HCT116 (cell line): ENCODE results near the gene CD82. TPM values are rescaled to one million over a fixed set of nuclear protein-coding genes. Genes with fewer than 3 reads are reported as not detected.

ENCODE experiments used
- ATAC-seq: fragments of 200-7000 bp; cut with Tn5 transposase; 2 replicates; pipeline ENCODE4 v1.9.1; 2020; ENCODE audit warnings: mild to moderate bottlenecking, moderate library complexity
- BruUV-seq: library from RNA; stranded (reverse); fragments of 400-500 nt; replicated peaks from 2 replicates; lab custom pipeline; 2021; lab: Mats Ljungman, UMichigan
- CTCF ChIA-PET: fragments of 300-600 bp; sonication (Branson Sonifier 250); formaldehyde crosslinking; loops from one replicate; lab custom pipeline; 2021; ENCODE audit warnings: antibody characterized with exemption; lab: Charles Lee
- POLR2A ChIA-PET: fragments of 300-600, 350-600 bp; sonication (Branson Sonifier 250); formaldehyde crosslinking; loops from one replicate; lab custom pipeline; 2021; ENCODE audit warnings: antibody characterized with exemption; lab: Charles Lee
- RAD21 ChIA-PET, 2 experiments: fragments of 300-600 bp; sonication (Branson Sonifier 250); formaldehyde crosslinking; loops; one replicate each; lab custom pipeline; 2023; ENCODE audit warnings: low total read pairs in 2 of 2; ENCODE audit not compliant: uncharacterized antibody in 2 of 2, unreplicated experiment in 2 of 2, low non-redundant PET in 1 of 2; lab: Charles Lee
- DNase-seq: peaks from one replicate; pipeline ENCODE4 v3.0.0-alpha.2; 2010; ENCODE audit warnings: low read depth, low spot score
- H2AFZ ChIP-seq: fragments of 200-600 bp; shearing (Covaris generic), sonication (generic); 2 replicates; pipeline ENCODE4 v1.6.1; 2017; ENCODE audit warnings: low read depth, mixed run types, mixed read lengths, antibody characterized with exemption, low read length; ENCODE audit not compliant: poor library complexity, severe bottlenecking
- H3K27ac ChIP-seq: 2 replicates; pipeline ENCODE4 v1.5.1; 2012; ENCODE audit warnings: low read depth, low read length
- H3K27me3 ChIP-seq: fragments of 200-600 bp; sonication (generic); 2 replicates; pipeline ENCODE4 v1.6.1; 2016; ENCODE audit warnings: mixed run types, low read length, mixed read lengths; ENCODE audit not compliant: insufficient read depth
- H3K36me3 ChIP-seq, 2 experiments: fragments of 200-500 bp in 1 of 2; fragments of 200-600 bp in 1 of 2; sonication (Bioruptor generic) in 1 of 2; sonication (generic) in 1 of 2; 2 replicates each; pipeline versions ENCODE4 v1.5.1 to v1.6.1; 2014 to 2016; ENCODE audit warnings: low read length in 2 of 2, inconsistent platforms in 1 of 2, mixed read lengths in 1 of 2, mixed run types in 1 of 2; ENCODE audit not compliant: insufficient read depth in 2 of 2, control insufficient read depth in 1 of 2
- H3K4me1 ChIP-seq, 2 experiments: fragments of 200-600 bp in 1 of 2; sonication (generic) in 1 of 2; 2 replicates each; pipeline versions ENCODE4 v1.5.1 to v1.6.1; 2012 to 2017; ENCODE audit warnings: low read length in 2 of 2, inconsistent platforms in 1 of 2, mild to moderate bottlenecking in 1 of 2, mixed read lengths in 1 of 2, mixed run types in 1 of 2, moderate library complexity in 1 of 2; ENCODE audit not compliant: insufficient read depth in 2 of 2, control insufficient read depth in 1 of 2
- H3K4me2 ChIP-seq: fragments of 200-600 bp; sonication (generic); 2 replicates; pipeline ENCODE4 v1.6.1; 2017; ENCODE audit warnings: mixed run types, low read length, mixed read lengths
- H3K4me3 ChIP-seq, 2 experiments: fragments of 200-600 bp in 1 of 2; sonication (generic) in 1 of 2; replicated peaks in 1 of 2; 2 replicates each; pipeline ENCODE4 v1.5.1; 2011 to 2016; ENCODE audit warnings: low read length in 2 of 2, control low read depth in 1 of 2, low read depth in 1 of 2, mild to moderate bottlenecking in 1 of 2, mixed read lengths in 1 of 2, mixed run types in 1 of 2
- H3K79me2 ChIP-seq: fragments of 200-600 bp; sonication (generic); 2 replicates; pipeline ENCODE4 v1.6.1; 2017; ENCODE audit warnings: mild to moderate bottlenecking, mixed run types, low read length, moderate library complexity, mixed read lengths; ENCODE audit not compliant: insufficient read depth
- H3K9ac ChIP-seq: fragments of 200-600 bp; sonication (generic); 2 replicates; pipeline ENCODE4 v1.6.1; 2016; ENCODE audit warnings: low read length, mixed read lengths
- H3K9me2 ChIP-seq: fragments of 200-600 bp; sonication (generic), shearing (Covaris generic); 2 replicates; pipeline ENCODE4 v1.6.1; 2017; ENCODE audit warnings: mixed run types, mild to moderate bottlenecking, moderate library complexity; ENCODE audit not compliant: insufficient read depth
- H3K9me3 ChIP-seq, 2 experiments: fragments of 200-500 bp in 1 of 2; fragments of 200-600 bp in 1 of 2; sonication (Bioruptor generic) in 1 of 2; sonication (generic) in 1 of 2; 2 replicates each; pipeline ENCODE4 v1.6.1; 2014 to 2017; ENCODE audit warnings: low read length in 2 of 2, mixed read lengths in 2 of 2, inconsistent platforms in 1 of 2, low read depth in 1 of 2, mild to moderate bottlenecking in 1 of 2, mixed run types in 1 of 2, moderate library complexity in 1 of 2; ENCODE audit not compliant: control insufficient read depth in 1 of 2, insufficient read depth in 1 of 2
- H4K20me1 ChIP-seq: fragments of 200-600 bp; sonication (generic), shearing (Covaris generic); 2 replicates; pipeline ENCODE4 v1.6.1; 2017; ENCODE audit warnings: mixed run types, mild to moderate bottlenecking, moderate library complexity; ENCODE audit not compliant: insufficient read depth
- ATF3 ChIP-seq: IDR thresholded peaks from 2 replicates; pipeline ENCODE4 v1.6.1; 2012
- CEBPB ChIP-seq: IDR thresholded peaks from 2 replicates; pipeline ENCODE4 v1.6.1; 2012; ENCODE audit warnings: low read depth
- CTCF ChIP-seq, 3 experiments: fragments of 200-600 bp in 1 of 3; sonication (generic) in 1 of 3; IDR thresholded peaks in 2 of 3; conservative IDR thresholded peaks in 1 of 3; 2 replicates each; pipeline ENCODE4 v1.5.1; 2012 to 2017; ENCODE audit warnings: low read depth in 2 of 3, low read length in 2 of 3, antibody characterized with exemption in 1 of 3, borderline replicate concordance in 1 of 3, control low read depth in 1 of 3, mild to moderate bottlenecking in 1 of 3, mixed read lengths in 1 of 3, mixed run types in 1 of 3, moderate library complexity in 1 of 3; ENCODE audit not compliant: insufficient read depth in 1 of 3
- ELF1 ChIP-seq: IDR thresholded peaks from 2 replicates; pipeline ENCODE4 v1.6.1; 2012; ENCODE audit warnings: low read depth, borderline replicate concordance
- EZH2 ChIP-seq: fragments of 200-600 bp; sonication (generic); IDR thresholded peaks from 2 replicates; pipeline ENCODE4 v1.6.1; 2017; ENCODE audit warnings: antibody characterized with exemption, mixed run types
- EZH2phosphoT487 ChIP-seq: fragments of 200-600 bp; IDR thresholded peaks from 2 replicates; pipeline ENCODE4 v1.6.1; 2018; ENCODE audit warnings: antibody characterized with exemption, borderline replicate concordance
- FOSL1 ChIP-seq: IDR thresholded peaks from 2 replicates; pipeline ENCODE4 v1.6.1; 2012; ENCODE audit warnings: low read depth
- JUND ChIP-seq: IDR thresholded peaks from 2 replicates; pipeline ENCODE4 v1.6.1; 2012
- POLR2AphosphoS5 ChIP-seq: IDR thresholded peaks from 2 replicates; pipeline ENCODE4 v1.6.1; 2011; ENCODE audit warnings: mild to moderate bottlenecking, low read depth, low read length, moderate library complexity
- RAD21 ChIP-seq: IDR thresholded peaks from 2 replicates; pipeline ENCODE4 v1.6.1; 2012; ENCODE audit warnings: low read depth, mild to moderate bottlenecking
- SIN3A ChIP-seq: IDR thresholded peaks from 2 replicates; pipeline ENCODE4 v1.6.1; 2012; ENCODE audit warnings: low read depth
- ZNF274 ChIP-seq: fragments of 200-500 bp; sonication (Bioruptor generic); IDR thresholded peaks from 2 replicates; pipeline ENCODE4 v1.6.1; 2014; ENCODE audit warnings: mild to moderate bottlenecking, low read depth, low read length, inconsistent platforms
- intact Hi-C: fragments of 100-400 bp; cut with micrococcal nuclease; formaldehyde crosslinking; loops from 2 replicates; pipeline ENCODE4 v1.10.0; 2022
- total RNA-seq: library from RNA; stranded (reverse); gene quantifications from one replicate; pipeline ENCODE4 v1.2.1, GENCODE V29; 2021; ENCODE audit not compliant: unreplicated experiment
- TF ChIP-seq, protein P1 (sequence below): IDR thresholded peaks from 2 replicates; pipeline ENCODE4 v1.6.1; 2011; ENCODE audit warnings: mild to moderate bottlenecking, low read length, moderate library complexity; ENCODE audit not compliant: insufficient replicate concordance; ENCODE audit errors: extremely low read depth
- TF ChIP-seq, protein P2 (sequence below): IDR thresholded peaks from 2 replicates; pipeline ENCODE4 v1.6.1; 2012

CD82 gene
- total RNA-seq, 1 experiment from 2014 or later: 16.7 TPM

DNA sequence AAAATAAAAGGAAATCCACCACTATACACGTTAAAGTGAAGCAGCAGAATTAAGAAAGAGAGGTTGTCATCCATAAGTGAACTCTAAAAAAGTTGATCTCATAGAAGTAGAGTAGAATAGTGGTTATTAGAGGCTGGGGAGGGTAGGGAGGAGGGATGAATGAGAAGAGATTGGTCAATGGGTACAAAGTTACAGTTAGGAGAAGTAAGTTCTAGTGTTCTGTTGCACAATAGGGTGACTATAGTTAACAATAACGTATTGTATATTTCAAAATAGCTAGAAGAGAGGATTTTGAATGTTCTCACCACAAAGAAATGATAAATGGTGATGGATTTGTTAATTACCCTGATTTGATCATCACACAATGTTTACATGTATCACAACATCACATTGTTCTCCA is 72.0 kb downstream of the CD82 start:
- intact Hi-C loops: no loop called here
- H3K4me3 ChIP-seq: no peak overlapping the region
- TF ChIP-seq ATF3 (no peak), CTCF (IDR thresholded peaks at IDR 0.05 in 2 of 3, conservative IDR thresholded peaks at IDR 0.05 in 1 of 3; ENCODE audit: borderline replicate concordance in 1 of 3, insufficient read depth in 1 of 3, low read depth in 2 of 3, low read length in 2 of 3) (no peak), RAD21 (no peak), EZH2phosphoT487 (no peak), POLR2AphosphoS5 (no peak), JUND (no peak), CEBPB (no peak), EZH2 (no peak), SIN3A (no peak), ELF1 (no peak), FOSL1 (no peak), ZNF274 (no peak)
- TF ChIP-seq, protein P1, sequence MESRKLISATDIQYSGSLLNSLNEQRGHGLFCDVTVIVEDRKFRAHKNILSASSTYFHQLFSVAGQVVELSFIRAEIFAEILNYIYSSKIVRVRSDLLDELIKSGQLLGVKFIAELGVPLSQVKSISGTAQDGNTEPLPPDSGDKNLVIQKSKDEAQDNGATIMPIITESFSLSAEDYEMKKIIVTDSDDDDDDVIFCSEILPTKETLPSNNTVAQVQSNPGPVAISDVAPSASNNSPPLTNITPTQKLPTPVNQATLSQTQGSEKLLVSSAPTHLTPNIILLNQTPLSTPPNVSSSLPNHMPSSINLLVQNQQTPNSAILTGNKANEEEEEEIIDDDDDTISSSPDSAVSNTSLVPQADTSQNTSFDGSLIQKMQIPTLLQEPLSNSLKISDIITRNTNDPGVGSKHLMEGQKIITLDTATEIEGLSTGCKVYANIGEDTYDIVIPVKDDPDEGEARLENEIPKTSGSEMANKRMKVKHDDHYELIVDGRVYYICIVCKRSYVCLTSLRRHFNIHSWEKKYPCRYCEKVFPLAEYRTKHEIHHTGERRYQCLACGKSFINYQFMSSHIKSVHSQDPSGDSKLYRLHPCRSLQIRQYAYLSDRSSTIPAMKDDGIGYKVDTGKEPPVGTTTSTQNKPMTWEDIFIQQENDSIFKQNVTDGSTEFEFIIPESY: no peak
- TF ChIP-seq, protein P2, sequence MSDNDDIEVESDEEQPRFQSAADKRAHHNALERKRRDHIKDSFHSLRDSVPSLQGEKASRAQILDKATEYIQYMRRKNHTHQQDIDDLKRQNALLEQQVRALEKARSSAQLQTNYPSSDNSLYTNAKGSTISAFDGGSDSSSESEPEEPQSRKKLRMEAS: no peak
- H3K27ac ChIP-seq: no peak overlapping the region
- no peak overlapping the region for H3K9ac ChIP-seq
- no peaks in the 10 kb centered on the region for H4K20me1 ChIP-seq
- no peaks in the 10 kb centered on the region for H3K27me3 ChIP-seq
- H3K4me2 ChIP-seq: no peak overlapping the region
- no peak for DNase-seq
- no peak for ATAC-seq
- no TSS peak for BruUV-seq
- H3K36me3 ChIP-seq: no peaks in the 10 kb centered on the region
- peaks cover 2 to 21% of the 10 kb centered on the region in 2 experiments; a peak in 3 of 4 replicates for H3K4me1 ChIP-seq
- H3K9me2 ChIP-seq: no peaks in the 10 kb centered on the region
- CTCF ChIA-PET: no interaction called here
- H2AFZ ChIP-seq: no peak overlapping the region
- no peaks in the 10 kb centered on the region for H3K9me3 ChIP-seq
- RAD21 ChIA-PET: no interaction called here
- POLR2A ChIA-PET: no interaction called here
- H3K79me2 ChIP-seq: no peaks in the 10 kb centered on the region
